ENCODE data around the gene FGD6.

The FGD6 gene

GRCh38 chr12:95118788-95119179 is 98.5 kb downstream of the FGD6 start:
- Histone ChIP-seq H3K23ac (ENCODE audit: low read depth, low read length, poor library complexity) (no peak overlapping the region), H3K4me2 (ENCODE audit: insufficient read depth, low read length, poor library complexity, severe bottlenecking) (no peak overlapping the region), H3K4me3 (ENCODE audit: low read length in 2 of 2) (no peak overlapping the region), H3K14ac (ENCODE audit: low read length) (no peak overlapping the region), H3K79me1 (ENCODE audit: low read depth, low read length) (no peaks in the 10 kb centered on the region), H2BK12ac (ENCODE audit: low read length) (no peak overlapping the region), H3K4ac (ENCODE audit: low read length) (no peak overlapping the region), H3K27me3 (ENCODE audit: control insufficient read depth in 3 of 3, insufficient read depth in 3 of 3, low read depth in 1 of 3, low read length in 3 of 3) (no peaks in the 10 kb centered on the region), H2BK5ac (ENCODE audit: low read length) (no peak overlapping the region), H2BK15ac (ENCODE audit: low read length) (no peak overlapping the region), H3K36me3 (replicated peaks in 1 of 2; ENCODE audit: control insufficient read depth in 2 of 2, insufficient read depth in 2 of 2, low read length in 2 of 2) (peaks cover 1 to 36% of the 10 kb centered on the region in 2 donors), H3K9ac (ENCODE audit: low read depth, low read length, poor library complexity) (no peak overlapping the region), H3K9me3 (replicated peaks in 1 of 2; ENCODE audit: control insufficient read depth in 2 of 2, insufficient read depth in 1 of 2, low read depth in 1 of 2, low read length in 2 of 2) (peaks cover 0 to 12% of the 10 kb centered on the region in 2 donors), H2AFZ (ENCODE audit: low read length) (no peak overlapping the region), H4K91ac (ENCODE audit: low read depth, low read length, poor library complexity) (no peak overlapping the region), H2AK5ac (ENCODE audit: low read depth, low read length) (no peak overlapping the region), H4K8ac (ENCODE audit: low read depth, low read length) (no peak overlapping the region), H2BK120ac (ENCODE audit: low read depth, low read length) (no peak overlapping the region), H3K4me1 (ENCODE audit: control insufficient read depth in 2 of 2, insufficient read depth in 1 of 2, low read depth in 1 of 2, low read length in 2 of 2) (no peaks in the 10 kb centered on the region), H3K27ac (replicated peaks; ENCODE audit: low read length) (no peak overlapping the region), H3K18ac (ENCODE audit: low read length) (no peak overlapping the region)
- WGBS, 2 donors (ENCODE audit: extremely low coverage in 2 of 2, insufficient read length in 2 of 2, insufficient replicate concordance in 1 of 2), result no CpG with 5 or more reads among the region's 3 CpGs
- no peak for DNase-seq (ENCODE audit: low spot score)

GRCh38 chr12:95118138-95118787 is 99.0 kb downstream of the FGD6 start:
- no peak overlapping the region for H3K9ac ChIP-seq (ENCODE audit: low read depth, low read length, poor library complexity)
- no peak overlapping the region for H2AFZ ChIP-seq (ENCODE audit: low read length)
- no peak overlapping the region for H2BK120ac ChIP-seq (ENCODE audit: low read depth, low read length)
- H3K18ac ChIP-seq (ENCODE audit: low read length), result no peak overlapping the region
- H4K91ac ChIP-seq (ENCODE audit: low read depth, low read length, poor library complexity), result no peak overlapping the region
- H3K27me3 ChIP-seq (ENCODE audit: control insufficient read depth in 3 of 3, insufficient read depth in 3 of 3, low read depth in 1 of 3, low read length in 3 of 3), result no peaks in the 10 kb centered on the region
- no peak overlapping the region for H3K4me3 ChIP-seq (ENCODE audit: low read length in 2 of 2)
- H2AK5ac ChIP-seq (ENCODE audit: low read depth, low read length), result no peak overlapping the region
- H3K79me1 ChIP-seq (ENCODE audit: low read depth, low read length), result no peaks in the 10 kb centered on the region
- peaks cover 0 to 12% of the 10 kb centered on the region in 2 donors for H3K9me3 ChIP-seq (replicated peaks in 1 of 2; ENCODE audit: control insufficient read depth in 2 of 2, insufficient read depth in 1 of 2, low read depth in 1 of 2, low read length in 2 of 2)
- no CpG with 5 or more reads among the region's 4 CpGs for WGBS, 2 donors (ENCODE audit: extremely low coverage in 2 of 2, insufficient read length in 2 of 2, insufficient replicate concordance in 1 of 2)
- no peak overlapping the region for H4K8ac ChIP-seq (ENCODE audit: low read depth, low read length)
- peaks cover 1 to 40% of the 10 kb centered on the region in 2 donors for H3K36me3 ChIP-seq (replicated peaks in 1 of 2; ENCODE audit: control insufficient read depth in 2 of 2, insufficient read depth in 2 of 2, low read length in 2 of 2)
- no peaks in the 10 kb centered on the region for H3K4me1 ChIP-seq (ENCODE audit: control insufficient read depth in 2 of 2, insufficient read depth in 1 of 2, low read depth in 1 of 2, low read length in 2 of 2)
- no peak overlapping the region for H3K4ac ChIP-seq (ENCODE audit: low read length)
- no peak overlapping the region for H2BK5ac ChIP-seq (ENCODE audit: low read length)
- H3K14ac ChIP-seq (ENCODE audit: low read length), result no peak overlapping the region
- H3K27ac ChIP-seq (replicated peaks; ENCODE audit: low read length), result no peak overlapping the region
- no peak overlapping the region for H3K4me2 ChIP-seq (ENCODE audit: insufficient read depth, low read length, poor library complexity, severe bottlenecking)
- DNase-seq (ENCODE audit: low spot score), result no peak
- H3K23ac ChIP-seq (ENCODE audit: low read depth, low read length, poor library complexity), result no peak overlapping the region
- no peak overlapping the region for H2BK12ac ChIP-seq (ENCODE audit: low read length)
- no peak overlapping the region for H2BK15ac ChIP-seq (ENCODE audit: low read length)

DNA sequence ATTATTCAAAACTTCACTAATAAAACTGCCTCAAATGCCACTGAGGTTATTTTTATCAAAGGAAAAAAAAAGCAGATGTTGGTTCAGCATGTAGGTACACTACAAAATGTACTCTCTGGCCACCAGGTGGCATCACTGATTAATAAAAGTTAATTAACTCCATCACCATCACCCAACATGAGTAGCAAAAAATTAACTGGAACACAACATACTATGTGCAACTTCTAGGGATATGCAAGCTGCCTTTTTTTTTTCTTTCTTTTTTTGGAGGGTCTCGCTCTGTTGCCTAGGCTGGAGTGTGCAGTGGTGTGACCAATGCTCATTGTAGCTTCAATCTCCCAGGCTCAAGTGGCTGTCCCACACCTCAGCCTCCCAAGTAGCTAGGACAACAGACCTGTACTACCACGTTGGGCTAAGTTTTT is 100.1 kb downstream of the FGD6 start:
- Histone ChIP-seq H3K27ac (replicated peaks; ENCODE audit: low read length) (no peak overlapping the region), H3K18ac (ENCODE audit: low read length) (no peak overlapping the region), H2AK5ac (ENCODE audit: low read depth, low read length) (no peak overlapping the region), H3K79me1 (ENCODE audit: low read depth, low read length) (no peaks in the 10 kb centered on the region), H3K4me3 (ENCODE audit: low read length in 2 of 2) (no peak overlapping the region), H3K4me1 (ENCODE audit: control insufficient read depth in 2 of 2, insufficient read depth in 1 of 2, low read depth in 1 of 2, low read length in 2 of 2) (no peaks in the 10 kb centered on the region), H3K27me3 (ENCODE audit: control insufficient read depth in 3 of 3, insufficient read depth in 3 of 3, low read depth in 1 of 3, low read length in 3 of 3) (no peaks in the 10 kb centered on the region), H3K4me2 (ENCODE audit: insufficient read depth, low read length, poor library complexity, severe bottlenecking) (no peak overlapping the region), H2BK15ac (ENCODE audit: low read length) (no peak overlapping the region), H2BK12ac (ENCODE audit: low read length) (no peak overlapping the region), H3K23ac (ENCODE audit: low read depth, low read length, poor library complexity) (no peak overlapping the region), H2BK5ac (ENCODE audit: low read length) (no peak overlapping the region), H3K9ac (ENCODE audit: low read depth, low read length, poor library complexity) (no peak overlapping the region), H3K14ac (ENCODE audit: low read length) (no peak overlapping the region), H2BK120ac (ENCODE audit: low read depth, low read length) (no peak overlapping the region), H3K36me3 (replicated peaks in 1 of 2; ENCODE audit: control insufficient read depth in 2 of 2, insufficient read depth in 2 of 2, low read length in 2 of 2) (peaks cover 3 to 48% of the 10 kb centered on the region in 2 donors), H4K91ac (ENCODE audit: low read depth, low read length, poor library complexity) (no peak overlapping the region), H3K4ac (ENCODE audit: low read length) (no peak overlapping the region), H3K9me3 (replicated peaks in 1 of 2; ENCODE audit: control insufficient read depth in 2 of 2, insufficient read depth in 1 of 2, low read depth in 1 of 2, low read length in 2 of 2) (peaks cover 0 to 12% of the 10 kb centered on the region in 2 donors), H2AFZ (ENCODE audit: low read length) (no peak overlapping the region), H4K8ac (ENCODE audit: low read depth, low read length) (no peak overlapping the region)
- DNase-seq (ENCODE audit: low spot score), result peak; percentile 35
- WGBS, 2 donors (ENCODE audit: extremely low coverage in 2 of 2, insufficient read length in 2 of 2, insufficient replicate concordance in 1 of 2), result no CpG with 5 or more reads among the region's 2 CpGs

- Histone ChIP-seq H4K91ac (ENCODE audit: low read depth, low read length, poor library complexity) (no peak overlapping the region), H2BK5ac (ENCODE audit: low read length) (no peak overlapping the region), H3K14ac (ENCODE audit: low read length) (no peak overlapping the region), H3K23ac (ENCODE audit: low read depth, low read length, poor library complexity) (no peak overlapping the region), H3K4ac (ENCODE audit: low read length) (no peak overlapping the region), H4K8ac (ENCODE audit: low read depth, low read length) (no peak overlapping the region), H3K27me3 (ENCODE audit: control insufficient read depth in 3 of 3, insufficient read depth in 3 of 3, low read depth in 1 of 3, low read length in 3 of 3) (no peaks in the 10 kb centered on the region), H3K27ac (replicated peaks; ENCODE audit: low read length) (no peak overlapping the region), H3K4me1 (ENCODE audit: control insufficient read depth in 2 of 2, insufficient read depth in 1 of 2, low read depth in 1 of 2, low read length in 2 of 2) (no peaks in the 10 kb centered on the region), H3K79me1 (ENCODE audit: low read depth, low read length) (no peaks in the 10 kb centered on the region), H3K4me3 (ENCODE audit: low read length in 2 of 2) (no peak overlapping the region), H3K36me3 (replicated peaks in 1 of 2; ENCODE audit: control insufficient read depth in 2 of 2, insufficient read depth in 2 of 2, low read length in 2 of 2) (peaks cover 3 to 48% of the 10 kb centered on the region in 2 donors), H2BK12ac (ENCODE audit: low read length) (no peak overlapping the region), H3K9ac (ENCODE audit: low read depth, low read length, poor library complexity) (no peak overlapping the region), H2BK120ac (ENCODE audit: low read depth, low read length) (no peak overlapping the region), H3K9me3 (replicated peaks in 1 of 2; ENCODE audit: control insufficient read depth in 2 of 2, insufficient read depth in 1 of 2, low read depth in 1 of 2, low read length in 2 of 2) (peaks cover 0 to 12% of the 10 kb centered on the region in 2 donors), H3K18ac (ENCODE audit: low read length) (no peak overlapping the region), H2AK5ac (ENCODE audit: low read depth, low read length) (no peak overlapping the region), H2AFZ (ENCODE audit: low read length) (no peak overlapping the region), H2BK15ac (ENCODE audit: low read length) (no peak overlapping the region), H3K4me2 (ENCODE audit: insufficient read depth, low read length, poor library complexity, severe bottlenecking) (no peak overlapping the region)
- WGBS, 2 donors (ENCODE audit: extremely low coverage in 2 of 2, insufficient read length in 2 of 2, insufficient replicate concordance in 1 of 2), result no CpG with 5 or more reads among the region's 3 CpGs
- no peak for DNase-seq (ENCODE audit: low spot score)
Observed at GRCh38 chr12:95116773-95117172, 100.5 kb downstream of the FGD6 start.

All from neuronal stem cell (in vitro differentiated cells).